Activated T-cell treated with anti-CD3 and anti-CD28 coated beads, Interleukin-2, amount 50 U/mL, for 72 hours (primary cell): Measurements from ENCODE around the gene BTAF1. TPM values are rescaled to one million over a fixed set of nuclear protein-coding genes. Genes with fewer than 3 reads are reported as not detected.

Source experiments
- total RNA-seq, 2 donors: library from RNA; stranded (reverse); gene quantifications; one replicate each; pipeline ENCODE4 v1.2.3, GENCODE V29; 2022

The BTAF1 gene
- total RNA-seq, 2 donors from 2014 or later, result 53.7 to 66.1 TPM

Other genes with a start within 250 kb of the BTAF1 start
- gene TNKS2, start 125.3 kb upstream of the BTAF1 start, total RNA-seq, result 10 to 100 TPM; 48.5 to 52.3 TPM
- 1 to 10 TPM; 1.1 to 1.4 TPM for gene FGFBP3, start 14.3 kb upstream of the BTAF1 start, total RNA-seq